ENCODE results near the gene LIN54. TPM values are rescaled to one million over a fixed set of nuclear protein-coding genes. Genes with fewer than 3 reads are reported as not detected.

Gene LIN54
- total RNA-seq, 1 experiment from 2014 or later: 16.4 TPM

DNA sequence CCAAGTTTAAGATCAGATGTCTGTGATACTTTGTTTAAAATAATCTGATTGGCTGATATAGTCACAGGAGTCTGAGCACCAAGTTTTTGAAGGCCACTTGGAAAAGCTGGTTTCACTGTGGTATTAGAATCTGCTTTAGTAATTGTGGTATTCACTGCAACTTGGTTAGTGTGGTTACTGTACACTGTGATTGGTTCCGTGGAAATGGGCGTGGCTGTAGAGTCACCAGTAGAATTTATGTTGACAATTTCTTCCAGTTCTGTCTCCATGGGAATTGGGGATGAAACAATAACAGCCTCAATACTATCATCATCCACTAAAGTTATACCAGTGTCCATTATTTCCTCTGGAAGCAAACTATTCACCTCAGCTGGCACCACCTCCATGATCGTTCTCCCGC is 26.2 kb downstream of the LIN54 start:
- no peaks in the 10 kb centered on the region for H3K9me3 Mint-ChIP-seq (ENCODE audit: low read depth, unreplicated experiment)
- peak overlapping the region; percentile 86 for H3K27ac Mint-ChIP-seq (ENCODE audit: unreplicated experiment)
- intact Hi-C loops (cut with micrococcal nuclease; ENCODE audit: unreplicated experiment): no loop called here
- CTCF ChIA-PET: no interaction called here
- H3K4me3 Mint-ChIP-seq (ENCODE audit: low read depth, unreplicated experiment): no peak overlapping the region
- TF ChIP-seq, protein P1, sequence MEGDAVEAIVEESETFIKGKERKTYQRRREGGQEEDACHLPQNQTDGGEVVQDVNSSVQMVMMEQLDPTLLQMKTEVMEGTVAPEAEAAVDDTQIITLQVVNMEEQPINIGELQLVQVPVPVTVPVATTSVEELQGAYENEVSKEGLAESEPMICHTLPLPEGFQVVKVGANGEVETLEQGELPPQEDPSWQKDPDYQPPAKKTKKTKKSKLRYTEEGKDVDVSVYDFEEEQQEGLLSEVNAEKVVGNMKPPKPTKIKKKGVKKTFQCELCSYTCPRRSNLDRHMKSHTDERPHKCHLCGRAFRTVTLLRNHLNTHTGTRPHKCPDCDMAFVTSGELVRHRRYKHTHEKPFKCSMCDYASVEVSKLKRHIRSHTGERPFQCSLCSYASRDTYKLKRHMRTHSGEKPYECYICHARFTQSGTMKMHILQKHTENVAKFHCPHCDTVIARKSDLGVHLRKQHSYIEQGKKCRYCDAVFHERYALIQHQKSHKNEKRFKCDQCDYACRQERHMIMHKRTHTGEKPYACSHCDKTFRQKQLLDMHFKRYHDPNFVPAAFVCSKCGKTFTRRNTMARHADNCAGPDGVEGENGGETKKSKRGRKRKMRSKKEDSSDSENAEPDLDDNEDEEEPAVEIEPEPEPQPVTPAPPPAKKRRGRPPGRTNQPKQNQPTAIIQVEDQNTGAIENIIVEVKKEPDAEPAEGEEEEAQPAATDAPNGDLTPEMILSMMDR (IDR thresholded peaks at IDR 0.05; ENCODE audit: unreplicated experiment): no peak
- H3K27me3 Mint-ChIP-seq (ENCODE audit: unreplicated experiment): no peaks in the 10 kb centered on the region
- no peak for DNase-seq
- peaks cover 6% of the 10 kb centered on the region for H3K4me1 Mint-ChIP-seq (ENCODE audit: low read depth, unreplicated experiment)
- no peaks in the 10 kb centered on the region for H3K36me3 Mint-ChIP-seq (ENCODE audit: insufficient read depth, unreplicated experiment)
- TSS peak; percentile 31 for BruUV-seq (replicated peaks)

DNA sequence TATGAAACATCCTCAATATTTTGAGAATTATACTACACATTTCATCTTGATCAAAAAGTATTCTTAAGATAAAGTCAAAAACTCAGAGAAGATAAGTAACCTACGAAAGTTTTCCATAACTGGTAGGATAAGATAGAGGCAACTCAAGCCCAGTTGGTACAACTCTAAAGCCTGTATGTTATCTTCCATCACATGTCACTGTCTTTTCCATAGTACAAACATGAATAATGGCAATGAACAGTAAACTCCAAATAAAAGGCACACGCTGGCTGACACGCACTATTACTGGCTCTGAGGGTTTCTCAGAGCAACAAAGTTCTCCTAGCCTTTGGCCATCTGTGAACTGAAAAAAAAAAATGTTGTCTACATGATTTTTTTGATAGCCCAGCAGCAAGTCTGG is 27.2 kb downstream of the LIN54 start:
- TF ChIP-seq, protein P1 (IDR thresholded peaks at IDR 0.05; ENCODE audit: unreplicated experiment): no peak
- no peak for DNase-seq
- H3K36me3 Mint-ChIP-seq (ENCODE audit: insufficient read depth, unreplicated experiment): no peaks in the 10 kb centered on the region
- no peaks in the 10 kb centered on the region for H3K9me3 Mint-ChIP-seq (ENCODE audit: low read depth, unreplicated experiment)
- no peaks in the 10 kb centered on the region for H3K4me1 Mint-ChIP-seq (ENCODE audit: low read depth, unreplicated experiment)
- CTCF ChIA-PET: no interaction called here
- no peaks in the 10 kb centered on the region for H3K27me3 Mint-ChIP-seq (ENCODE audit: unreplicated experiment)
- no peak overlapping the region for H3K4me3 Mint-ChIP-seq (ENCODE audit: low read depth, unreplicated experiment)
- H3K27ac Mint-ChIP-seq (ENCODE audit: unreplicated experiment): no peak overlapping the region
- intact Hi-C loops (cut with micrococcal nuclease; ENCODE audit: unreplicated experiment): no loop called here
- BruUV-seq (replicated peaks): no TSS peak

DNA sequence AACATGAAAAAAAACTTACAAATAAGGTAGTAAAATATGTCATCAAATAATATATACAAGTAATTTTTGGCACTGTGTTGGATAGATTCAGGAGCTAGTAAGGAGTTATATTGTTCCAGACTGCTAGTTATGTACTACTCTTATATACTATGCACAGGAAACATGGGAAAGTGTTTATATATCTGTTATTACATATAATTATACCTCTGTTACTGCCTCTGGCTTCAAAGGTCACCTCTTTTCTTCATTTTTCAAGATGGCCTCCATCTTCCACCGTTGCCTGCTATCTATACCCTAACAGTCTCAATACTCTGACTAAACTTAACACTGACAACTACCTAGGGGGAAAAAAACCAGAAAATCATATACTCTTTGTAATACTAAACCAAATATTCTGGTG is 29.5 kb downstream of the LIN54 start:
- H3K27me3 Mint-ChIP-seq (ENCODE audit: unreplicated experiment): no peaks in the 10 kb centered on the region
- intact Hi-C loops (cut with micrococcal nuclease; ENCODE audit: unreplicated experiment): no loop called here
- no peaks in the 10 kb centered on the region for H3K4me1 Mint-ChIP-seq (ENCODE audit: low read depth, unreplicated experiment)
- peaks cover 4% of the 10 kb centered on the region for H3K36me3 Mint-ChIP-seq (ENCODE audit: insufficient read depth, unreplicated experiment)
- no peak overlapping the region for H3K27ac Mint-ChIP-seq (ENCODE audit: unreplicated experiment)
- DNase-seq: no peak
- TF ChIP-seq, protein P1 (IDR thresholded peaks at IDR 0.05; ENCODE audit: unreplicated experiment): no peak
- H3K4me3 Mint-ChIP-seq (ENCODE audit: low read depth, unreplicated experiment): no peak overlapping the region
- H3K9me3 Mint-ChIP-seq (ENCODE audit: low read depth, unreplicated experiment): no peaks in the 10 kb centered on the region
- BruUV-seq (replicated peaks): no TSS peak
- CTCF ChIA-PET: interaction anchor here (0.6 kb wide), 1 partner anchor 225 kb away, joined by 3 read pairs; no protein-coding TSS in a partner anchor

DNA sequence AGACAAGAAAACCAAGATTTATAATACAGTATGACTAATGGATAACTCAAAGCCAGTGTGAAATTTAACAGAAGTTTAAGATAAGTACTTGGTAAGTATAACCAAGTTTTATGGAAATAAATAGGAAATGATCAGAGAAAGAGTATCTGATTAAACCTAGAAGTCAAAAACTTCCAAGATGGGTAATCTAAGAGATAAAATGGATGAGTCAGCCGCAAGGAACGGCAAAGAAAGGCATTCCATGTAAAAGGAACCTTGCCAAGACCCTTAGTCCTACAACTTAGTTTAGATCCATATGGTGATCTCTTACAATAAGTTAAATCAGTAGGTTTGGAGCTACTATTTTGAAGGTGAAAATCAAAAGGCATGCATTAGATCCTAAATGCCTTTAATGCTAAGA is 34.8 kb downstream of the LIN54 start:
- intact Hi-C loops (cut with micrococcal nuclease; ENCODE audit: unreplicated experiment): no loop called here
- no peak overlapping the region for H3K4me3 Mint-ChIP-seq (ENCODE audit: low read depth, unreplicated experiment)

More for the DNA sequence above, 34.8 kb downstream of the LIN54 start:
- Mint-ChIP-seq H3K4me1 (ENCODE audit: low read depth, unreplicated experiment) (no peaks in the 10 kb centered on the region), H3K36me3 (ENCODE audit: insufficient read depth, unreplicated experiment) (peaks cover 4% of the 10 kb centered on the region), H3K27me3 (ENCODE audit: unreplicated experiment) (no peaks in the 10 kb centered on the region), H3K27ac (ENCODE audit: unreplicated experiment) (no peak overlapping the region), H3K9me3 (ENCODE audit: low read depth, unreplicated experiment) (no peaks in the 10 kb centered on the region)
- no TSS peak for BruUV-seq (replicated peaks)
- CTCF ChIA-PET: no interaction called here
- DNase-seq: no peak
- TF ChIP-seq, protein P1 (IDR thresholded peaks at IDR 0.05; ENCODE audit: unreplicated experiment): no peak
